B cell (primary cell): ENCODE measurements around the gene IFT88. TPM values are rescaled to one million over a fixed set of nuclear protein-coding genes. Genes with fewer than 3 reads are reported as not detected.

Experiments used
- ATAC-seq: fragments of 200-7000 bp; cut with Tn5 transposase; one replicate; pipeline ENCODE4 v1.10.0; 2021; ENCODE audit warnings: low read depth, mild to moderate bottlenecking, moderate number of reproducible peaks, moderate library complexity
- CTCF ChIA-PET: fragments of 350-600 bp; sonication (Branson Sonifier 250); formaldehyde crosslinking; loops from one replicate; lab custom pipeline; 2021; ENCODE audit warnings: antibody characterized with exemption, inconsistent platforms; lab: Charles Lee
- POLR2A ChIA-PET: fragments of 350-600 bp; sonication (Branson Sonifier 250); formaldehyde crosslinking; loops from one replicate; lab custom pipeline; 2021; ENCODE audit warnings: antibody characterized with exemption; lab: Charles Lee
- DNase-seq: peaks from one replicate; pipeline ENCODE4 v3.0.0; 2013
- H2AFZ ChIP-seq: 2 replicates; pipeline ENCODE4 v1.6.1; 2012; ENCODE audit warnings: mild to moderate bottlenecking, low read depth, low read length; ENCODE audit not compliant: insufficient read depth, poor library complexity, severe bottlenecking
- H3K27ac ChIP-seq, 2 donors: 1 replicate in 1 of 2; 2 replicates in 1 of 2; pipeline ENCODE4 v1.5.1; 2012 to 2013; ENCODE audit warnings: low read length in 2 of 2, mild to moderate bottlenecking in 2 of 2, moderate library complexity in 1 of 2
- H3K27me3 ChIP-seq, 4 experiments: fragments of 200-600 bp in 1 of 4; sonication (generic) in 1 of 4; replicated peaks in 1 of 4; 1 replicate in 2 of 4; 2 replicates in 2 of 4; pipeline versions ENCODE4 v1.6.1 to v1.7.0; 2013 to 2016; ENCODE audit warnings: low read length in 3 of 4, mild to moderate bottlenecking in 2 of 4, mixed read lengths in 1 of 4, moderate library complexity in 1 of 4; ENCODE audit not compliant: insufficient read depth in 4 of 4, control insufficient read depth in 3 of 4; ENCODE audit errors: control extremely low read depth in 1 of 4
- H3K36me3 ChIP-seq, 2 experiments: replicated peaks in 1 of 2; 1 replicate in 1 of 2; 2 replicates in 1 of 2; pipeline versions ENCODE4 v1.6.1 to v1.7.1; 2013; ENCODE audit warnings: low read length in 1 of 2; ENCODE audit not compliant: insufficient read depth in 2 of 2, control insufficient read depth in 1 of 2; ENCODE audit errors: control extremely low read depth in 1 of 2, extremely low read depth in 1 of 2
- H3K4me1 ChIP-seq, 2 donors: fragments of 200-600 bp in 1 of 2; sonication (generic) in 1 of 2; 1 replicate in 1 of 2; 2 replicates in 1 of 2; pipeline versions ENCODE4 v1.5.1 to v1.6.1; 2013 to 2017; ENCODE audit warnings: low read length in 2 of 2; ENCODE audit not compliant: control insufficient read depth in 2 of 2, insufficient read depth in 2 of 2
- H3K4me2 ChIP-seq: replicated peaks from 2 replicates; pipeline ENCODE3; 2012; ENCODE audit warnings: mild to moderate bottlenecking, low read depth, low read length; ENCODE audit not compliant: poor library complexity, severe bottlenecking
- H3K4me3 ChIP-seq, 5 experiments: fragments of 200-600 bp in 1 of 5; sonication (generic) in 1 of 5; 1 replicate in 3 of 5; 2 replicates in 2 of 5; pipeline versions ENCODE4 v1.5.1 to v1.7.0; 2011 to 2016; ENCODE audit warnings: low read length in 4 of 5, mild to moderate bottlenecking in 4 of 5, low read depth in 2 of 5, control low read depth in 1 of 5, moderate library complexity in 1 of 5; ENCODE audit not compliant: insufficient read depth in 1 of 5; ENCODE audit errors: control extremely low read depth in 1 of 5, extremely low read depth in 1 of 5
- H3K79me2 ChIP-seq: fragments of 200-600 bp; sonication (generic); one replicate; pipeline ENCODE4 v1.6.0; 2016; ENCODE audit warnings: low read length; ENCODE audit not compliant: control insufficient read depth, insufficient read depth
- H3K9ac ChIP-seq: fragments of 200-600 bp; sonication (generic); 2 replicates; pipeline ENCODE4 v1.6.1; 2017; ENCODE audit warnings: mild to moderate bottlenecking, low read length, moderate library complexity
- H3K9me3 ChIP-seq, 3 donors: one replicate each; pipeline versions ENCODE4 v1.6.1 to v1.7.1; 2013; ENCODE audit warnings: low read length in 2 of 3; ENCODE audit not compliant: control insufficient read depth in 2 of 3, insufficient read depth in 1 of 3; ENCODE audit errors: control extremely low read depth in 1 of 3
- H4K20me1 ChIP-seq: 2 replicates; pipeline ENCODE4 v1.6.0; 2012; ENCODE audit warnings: mild to moderate bottlenecking, low read length; ENCODE audit not compliant: insufficient read depth, control insufficient read depth, poor library complexity, severe bottlenecking
- H3K27ac Mint-ChIP-seq: one replicate; pipeline ENCODE4 v1.8.0; 2021; ENCODE audit warnings: mixed read lengths
- H3K27me3 Mint-ChIP-seq: one replicate; pipeline ENCODE4 v1.8.0; 2021; ENCODE audit warnings: mixed read lengths
- H3K4me1 Mint-ChIP-seq: one replicate; pipeline ENCODE4 v1.8.0; 2021; ENCODE audit warnings: mixed read lengths
- H3K4me3 Mint-ChIP-seq: one replicate; pipeline ENCODE4 v1.8.0; 2021; ENCODE audit warnings: mixed read lengths
- H3K9me3 Mint-ChIP-seq: one replicate; pipeline ENCODE4 v1.8.0; 2022; ENCODE audit warnings: mixed read lengths; ENCODE audit not compliant: insufficient read depth
- CTCF ChIP-seq: fragments of 200-600 bp; IDR thresholded peaks from one replicate; pipeline ENCODE4 v1.8.0; 2022; ENCODE audit warnings: antibody characterized with exemption, mild to moderate bottlenecking
- EZH2 ChIP-seq: IDR thresholded peaks from 2 replicates; pipeline ENCODE4 v1.6.1; 2012; ENCODE audit warnings: borderline replicate concordance, low read depth, mild to moderate bottlenecking, moderate library complexity, low read length; ENCODE audit not compliant: insufficient read depth, poor library complexity, severe bottlenecking
- WGBS: methylation state at CpG from one replicate; pipeline ENCODE4 v1.1.5; 2013; ENCODE audit warnings: missing lambda C conversion rate; ENCODE audit not compliant: insufficient coverage; 5-methylcytosine and 5-hydroxymethylcytosine counted together
- intact Hi-C: fragments of 100-400 bp; cut with micrococcal nuclease; formaldehyde crosslinking; loops from one replicate; pipeline ENCODE4 v1.10.0; 2022
- polyA plus RNA-seq: library from polyadenylated mRNA; depleted of rRNA; stranded (reverse); fragments of >200 nt; gene quantifications from 2 replicates; pipeline ENCODE4 v1.2.3, GENCODE V29; 2012
- total RNA-seq, 2 donors: library from RNA; stranded (reverse); fragments of 120-200 nt in 1 of 2; gene quantifications; 1 replicate in 1 of 2; 2 replicates in 1 of 2; pipeline versions ENCODE4 v1.2.3 to v1.2.4, GENCODE V29; 2013 to 2022

Gene IFT88
- total and polyA plus RNA-seq, 2 donors (not counting 1 experiment from before 2014, with no cell fraction given): 8.0 to 23.3 TPM

- Histone ChIP-seq H3K9me3 (no peaks in the 10 kb centered on the region), H3K9ac (peak within 1 kb of the TSS; percentile 74), H3K79me2 (no peaks in the 10 kb centered on the region), H3K4me3 (peak within 1 kb of the TSS; percentile 40 to 76 (median 59)), H3K27me3 (peaks cover 0 to 31% (median 22%) of the 10 kb centered on the region in 4 experiments), H4K20me1 (no peaks in the 10 kb centered on the region), H3K27ac (no peak within 1 kb of the TSS), H3K36me3 (no peaks in the 10 kb centered on the region), H3K4me1 (peaks cover 11 to 12% of the 10 kb centered on the region in 2 donors), H3K4me2 (peak within 1 kb of the TSS; percentile 99), H2AFZ (peak within 1 kb of the TSS; percentile 98)
- Mint-ChIP-seq H3K9me3 (no peaks in the 10 kb centered on the region), H3K4me1 (peaks cover 12% of the 10 kb centered on the region), H3K27me3 (peaks cover 20% of the 10 kb centered on the region), H3K27ac (peak within 1 kb of the TSS; percentile 72), H3K4me3 (peak within 1 kb of the TSS; percentile 95)
- DNase-seq (peak; percentile 65), ATAC-seq (peak; percentile 6)
- ChIA-PET CTCF (interaction anchor here (0.9 to 1.6 kb wide), 9 partner anchors 9 to 210 kb away, joined by 3 to 9 read pairs (median 4); no protein-coding TSS in a partner anchor), POLR2A (no interaction called here)
- intact Hi-C loops: loop anchor here (2.0 to 10.0 kb wide), 4 partner anchors 70 to 902 kb away; partner anchors contain the start of genes EEF1AKMT1, IFT88, MICU2 and XPO4
- WGBS: under 1% methylated on average over 94 of the region's 94 CpGs
- TF ChIP-seq EZH2 (no peak), CTCF (no peak)
These were observed 136.2 kb downstream of the IFT88 start, which contains the start of gene IL17D for GRCh38 chr13:20702915-20703779. TSS of gene IL17D (plus strand) at chr13:20703699. CDS start at chr13:20704002, 303 bp downstream.
